ENCODE measurements around the gene RBP5.
A peak's percentile ranks its signal among the peaks of the same experiment; 100 is the strongest.

Gene RBP5

DNA sequence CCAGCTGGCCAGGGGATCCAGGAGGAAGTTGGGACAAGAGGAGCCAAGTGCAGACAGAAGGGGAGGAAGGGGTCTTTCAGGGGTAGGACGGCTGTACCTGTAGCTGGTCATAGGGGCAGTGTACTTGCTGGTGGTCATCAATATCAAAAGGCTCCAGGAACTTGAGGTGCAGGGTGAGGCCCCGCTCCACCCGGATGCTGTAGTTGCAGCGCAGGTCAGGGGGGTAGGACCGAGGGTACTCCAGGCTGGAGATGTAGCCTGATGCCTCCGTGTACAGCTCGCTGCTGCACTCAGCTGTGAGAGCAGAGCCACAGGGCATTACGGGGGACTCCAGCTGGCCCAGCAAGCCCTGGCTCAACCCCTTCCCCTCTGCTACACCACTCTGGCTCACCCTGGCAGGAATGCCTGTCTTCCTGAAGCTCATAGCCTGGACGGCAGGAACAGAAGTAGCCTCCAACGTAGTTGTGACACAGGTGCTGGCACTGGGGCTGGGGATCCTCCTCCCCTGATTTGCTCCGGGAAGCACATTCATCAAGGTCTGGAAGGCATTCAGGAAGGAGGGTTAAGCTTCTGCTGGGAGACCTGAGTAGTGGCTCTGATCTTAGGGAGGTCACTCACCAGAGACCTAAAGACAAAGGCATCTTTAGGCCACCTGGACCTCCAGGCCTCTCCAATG, 39.4 kb downstream of the RBP5 start:
- Histone ChIP-seq H2AK5ac (ENCODE audit: low read length, severe bottlenecking) (no peak overlapping the region), H4K8ac (ENCODE audit: low read length) (no peak overlapping the region), H3K9ac (ENCODE audit: low read length) (peak overlapping the region; percentile 93), H3K4ac (ENCODE audit: low read depth in 1 of 2, low read length in 2 of 2) (no peak overlapping the region), H2BK12ac (ENCODE audit: low read length in 2 of 2) (no peak overlapping the region), H3K18ac (ENCODE audit: low read depth in 1 of 2, low read length in 2 of 2) (no peak overlapping the region), H3K4me3 (ENCODE audit: insufficient read depth in 1 of 2, low read depth in 1 of 2, low read length in 2 of 2) (peak overlapping the region in 1 of 2 experiments; percentile 92), H2BK120ac (ENCODE audit: low read depth, low read length) (no peak overlapping the region), H3K27ac (ENCODE audit: low read length, poor library complexity, severe bottlenecking) (no peak overlapping the region), H2BK15ac (ENCODE audit: low read depth, poor library complexity, severe bottlenecking) (no peak overlapping the region), H2AFZ (ENCODE audit: low read depth, low read length) (no peak overlapping the region), H3K23ac (ENCODE audit: low read length in 2 of 2) (no peak overlapping the region), H3K4me1 (ENCODE audit: control insufficient read depth, insufficient read depth, low read depth, low read length) (peaks cover 8% of the 10 kb centered on the region), H3K9me3 (ENCODE audit: control insufficient read depth, low read length) (no peaks in the 10 kb centered on the region), H4K91ac (ENCODE audit: low read length) (peak overlapping the region; percentile 62), H3K14ac (ENCODE audit: low read length in 2 of 2) (no peak overlapping the region), H3K4me2 (ENCODE audit: low read length, poor library complexity, severe bottlenecking) (no peak overlapping the region), H2BK5ac (ENCODE audit: low read depth, low read length, poor library complexity, severe bottlenecking) (no peak overlapping the region), H3K79me1 (replicated peaks; ENCODE audit: low read length, poor library complexity, severe bottlenecking) (no peaks in the 10 kb centered on the region), H3K27me3 (ENCODE audit: control insufficient read depth in 1 of 2, insufficient read depth in 1 of 2, low read length in 2 of 2) (peaks cover 0 to 5% of the 10 kb centered on the region in 2 experiments), H3K36me3 (ENCODE audit: control insufficient read depth in 1 of 2, insufficient read depth in 2 of 2, low read depth in 1 of 2, low read length in 2 of 2) (peaks cover 0 to 62% of the 10 kb centered on the region in 2 experiments)
- 96% methylated on average over 11 of the region's 11 CpGs for WGBS
- no peak for DNase-seq

DNA sequence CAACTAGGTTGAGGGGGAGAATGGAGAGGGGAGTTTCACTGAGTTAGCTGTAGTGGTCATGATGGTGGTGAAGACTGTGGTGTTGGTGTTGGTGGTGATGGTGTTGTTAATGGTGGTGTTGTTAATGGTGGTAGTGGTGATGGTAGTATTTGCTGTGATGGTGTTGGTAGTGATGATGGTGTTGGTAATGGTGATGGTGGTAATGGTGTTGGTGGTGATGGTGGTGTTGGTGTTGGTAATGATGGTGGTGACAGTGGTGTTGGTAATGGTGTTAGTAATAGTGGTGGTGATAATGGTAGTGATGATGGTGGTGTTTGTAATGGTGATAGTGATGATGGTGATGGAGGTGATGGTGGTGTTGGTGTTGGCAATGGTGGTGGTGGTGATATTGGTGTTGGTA, 45.6 kb downstream of the RBP5 start:
- H3K4me1 ChIP-seq (ENCODE audit: control insufficient read depth, insufficient read depth, low read depth, low read length) = peaks cover 5% of the 10 kb centered on the region
- H3K4me2 ChIP-seq (ENCODE audit: low read length, poor library complexity, severe bottlenecking) = no peak overlapping the region
- H3K23ac ChIP-seq (ENCODE audit: low read length in 2 of 2) = no peak overlapping the region
- H3K27ac ChIP-seq (ENCODE audit: low read length, poor library complexity, severe bottlenecking) = no peak overlapping the region
- no peak overlapping the region for H2AK5ac ChIP-seq (ENCODE audit: low read length, severe bottlenecking)
- no peak overlapping the region for H3K4me3 ChIP-seq (ENCODE audit: insufficient read depth in 1 of 2, low read depth in 1 of 2, low read length in 2 of 2)
- H3K4ac ChIP-seq (ENCODE audit: low read depth in 1 of 2, low read length in 2 of 2) = no peak overlapping the region
- H3K27me3 ChIP-seq (ENCODE audit: control insufficient read depth in 1 of 2, insufficient read depth in 1 of 2, low read length in 2 of 2) = no peaks in the 10 kb centered on the region
- no peak overlapping the region for H2BK5ac ChIP-seq (ENCODE audit: low read depth, low read length, poor library complexity, severe bottlenecking)
- H2BK120ac ChIP-seq (ENCODE audit: low read depth, low read length) = no peak overlapping the region
- H2AFZ ChIP-seq (ENCODE audit: low read depth, low read length) = no peak overlapping the region
- no peak overlapping the region for H2BK15ac ChIP-seq (ENCODE audit: low read depth, poor library complexity, severe bottlenecking)
- DNase-seq = no peak
- no peaks in the 10 kb centered on the region for H3K9me3 ChIP-seq (ENCODE audit: control insufficient read depth, low read length)
- no peak overlapping the region for H3K18ac ChIP-seq (ENCODE audit: low read depth in 1 of 2, low read length in 2 of 2)
- no peak overlapping the region for H2BK12ac ChIP-seq (ENCODE audit: low read length in 2 of 2)
- H3K14ac ChIP-seq (ENCODE audit: low read length in 2 of 2) = no peak overlapping the region
- peak overlapping the region; percentile 18 for H4K91ac ChIP-seq (ENCODE audit: low read length)
- H4K8ac ChIP-seq (ENCODE audit: low read length) = no peak overlapping the region
- H3K9ac ChIP-seq (ENCODE audit: low read length) = no peak overlapping the region
- no peaks in the 10 kb centered on the region for H3K79me1 ChIP-seq (replicated peaks; ENCODE audit: low read length, poor library complexity, severe bottlenecking)
- peaks cover 0 to 74% of the 10 kb centered on the region in 2 experiments for H3K36me3 ChIP-seq (ENCODE audit: control insufficient read depth in 1 of 2, insufficient read depth in 2 of 2, low read depth in 1 of 2, low read length in 2 of 2)

DNA sequence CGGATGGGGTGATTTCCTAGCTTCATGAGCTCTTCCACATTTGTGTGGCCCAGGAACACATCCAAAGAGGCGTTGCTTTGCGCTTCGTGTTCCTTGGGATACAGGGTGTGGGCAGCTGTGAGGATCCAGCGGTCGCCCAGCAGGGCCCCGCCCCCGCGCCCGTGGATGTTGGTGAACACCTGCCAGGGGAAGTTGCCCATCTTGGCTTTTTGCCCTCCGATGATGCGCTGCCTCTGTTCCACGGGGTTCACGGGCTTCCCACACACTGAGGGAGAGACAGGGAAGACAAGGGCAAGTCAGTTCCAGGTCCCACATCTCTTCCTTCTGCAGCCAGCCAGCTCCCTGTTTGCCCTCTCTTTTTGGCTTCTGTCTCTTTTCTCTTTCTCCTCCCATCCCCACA, 47.7 kb downstream of the RBP5 start:
- no peak for DNase-seq
- 96% methylated on average over 14 of the region's 14 CpGs for WGBS
- H3K27me3 ChIP-seq (ENCODE audit: control insufficient read depth in 1 of 2, insufficient read depth in 1 of 2, low read length in 2 of 2) = no peaks in the 10 kb centered on the region
- no peak overlapping the region for H3K23ac ChIP-seq (ENCODE audit: low read length in 2 of 2)
- H3K9ac ChIP-seq (ENCODE audit: low read length) = no peak overlapping the region
- no peaks in the 10 kb centered on the region for H3K9me3 ChIP-seq (ENCODE audit: control insufficient read depth, low read length)
- H3K14ac ChIP-seq (ENCODE audit: low read length in 2 of 2) = no peak overlapping the region
- no peak overlapping the region for H3K4ac ChIP-seq (ENCODE audit: low read depth in 1 of 2, low read length in 2 of 2)
- H2AFZ ChIP-seq (ENCODE audit: low read depth, low read length) = no peak overlapping the region
- no peak overlapping the region for H2AK5ac ChIP-seq (ENCODE audit: low read length, severe bottlenecking)
- peaks cover 5% of the 10 kb centered on the region for H3K4me1 ChIP-seq (ENCODE audit: control insufficient read depth, insufficient read depth, low read depth, low read length)
- H3K4me3 ChIP-seq (ENCODE audit: insufficient read depth in 1 of 2, low read depth in 1 of 2, low read length in 2 of 2) = no peak overlapping the region
- H3K36me3 ChIP-seq (ENCODE audit: control insufficient read depth in 1 of 2, insufficient read depth in 2 of 2, low read depth in 1 of 2, low read length in 2 of 2) = peaks cover 0 to 53% of the 10 kb centered on the region in 2 experiments
- H4K91ac ChIP-seq (ENCODE audit: low read length) = peak overlapping the region; percentile 14
- H2BK15ac ChIP-seq (ENCODE audit: low read depth, poor library complexity, severe bottlenecking) = no peak overlapping the region
- H3K27ac ChIP-seq (ENCODE audit: low read length, poor library complexity, severe bottlenecking) = no peak overlapping the region
- H3K79me1 ChIP-seq (replicated peaks; ENCODE audit: low read length, poor library complexity, severe bottlenecking) = no peaks in the 10 kb centered on the region
- peak overlapping the region in 1 of 2 experiments; percentile 72 for H3K18ac ChIP-seq (ENCODE audit: low read depth in 1 of 2, low read length in 2 of 2)
- no peak overlapping the region for H3K4me2 ChIP-seq (ENCODE audit: low read length, poor library complexity, severe bottlenecking)
- peak overlapping the region in 1 of 2 experiments; percentile 89 for H2BK12ac ChIP-seq (ENCODE audit: low read length in 2 of 2)
- H4K8ac ChIP-seq (ENCODE audit: low read length) = no peak overlapping the region
- no peak overlapping the region for H2BK5ac ChIP-seq (ENCODE audit: low read depth, low read length, poor library complexity, severe bottlenecking)
- H2BK120ac ChIP-seq (ENCODE audit: low read depth, low read length) = no peak overlapping the region

DNA sequence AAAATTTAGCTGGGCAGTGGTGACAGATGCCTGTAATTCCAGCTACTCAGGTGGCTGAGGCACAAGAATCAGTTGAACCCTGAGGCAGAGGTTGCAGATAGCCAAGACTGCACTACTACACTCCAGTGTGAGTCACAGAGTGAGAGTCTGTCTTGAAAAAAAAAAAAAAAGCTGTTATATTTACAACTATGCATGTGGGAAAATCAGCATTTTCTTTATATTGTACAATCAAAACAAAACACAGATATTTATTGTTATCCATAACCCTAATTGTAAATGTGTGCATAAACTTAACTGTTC, 48.9 kb downstream of the RBP5 start:
- Histone ChIP-seq H3K4me3 (ENCODE audit: insufficient read depth in 1 of 2, low read depth in 1 of 2, low read length in 2 of 2) (no peak overlapping the region), H3K27ac (ENCODE audit: low read length, poor library complexity, severe bottlenecking) (peak overlapping the region; percentile 81), H3K23ac (ENCODE audit: low read length in 2 of 2) (no peak overlapping the region), H3K4me1 (ENCODE audit: control insufficient read depth, insufficient read depth, low read depth, low read length) (peaks cover 5% of the 10 kb centered on the region), H2AFZ (ENCODE audit: low read depth, low read length) (no peak overlapping the region), H2BK12ac (ENCODE audit: low read length in 2 of 2) (no peak overlapping the region), H3K4me2 (ENCODE audit: low read length, poor library complexity, severe bottlenecking) (no peak overlapping the region), H3K27me3 (ENCODE audit: control insufficient read depth in 1 of 2, insufficient read depth in 1 of 2, low read length in 2 of 2) (no peaks in the 10 kb centered on the region), H3K9me3 (ENCODE audit: control insufficient read depth, low read length) (no peaks in the 10 kb centered on the region), H2BK15ac (ENCODE audit: low read depth, poor library complexity, severe bottlenecking) (no peak overlapping the region), H4K91ac (ENCODE audit: low read length) (no peak overlapping the region), H2BK5ac (ENCODE audit: low read depth, low read length, poor library complexity, severe bottlenecking) (no peak overlapping the region), H3K79me1 (replicated peaks; ENCODE audit: low read length, poor library complexity, severe bottlenecking) (no peaks in the 10 kb centered on the region), H3K14ac (ENCODE audit: low read length in 2 of 2) (no peak overlapping the region), H3K18ac (ENCODE audit: low read depth in 1 of 2, low read length in 2 of 2) (peak overlapping the region in 1 of 2 experiments; percentile 52), H4K8ac (ENCODE audit: low read length) (peak overlapping the region; percentile 14), H2BK120ac (ENCODE audit: low read depth, low read length) (no peak overlapping the region), H2AK5ac (ENCODE audit: low read length, severe bottlenecking) (no peak overlapping the region), H3K4ac (ENCODE audit: low read depth in 1 of 2, low read length in 2 of 2) (peak overlapping the region in 1 of 2 experiments; percentile 55), H3K36me3 (ENCODE audit: control insufficient read depth in 1 of 2, insufficient read depth in 2 of 2, low read depth in 1 of 2, low read length in 2 of 2) (peaks cover 0 to 40% of the 10 kb centered on the region in 2 experiments), H3K9ac (ENCODE audit: low read length) (peak overlapping the region; percentile 72)
- DNase-seq = peak; percentile 82

All from mesenchymal stem cell (in vitro differentiated cells and primary cell).